Transverse colon (tissue), 4 donors: ENCODE data around the gene ARHGAP22. TPM values are rescaled to one million over a fixed set of nuclear protein-coding genes. Genes with fewer than 3 reads are reported as not detected.

Experiments used
- DNase-seq: peaks from one replicate; pipeline ENCODE4 v3.0.0-alpha.2; 2019
- H3K27ac ChIP-seq, 4 donors: fragments of 200-600 bp; sonication (generic); 2 replicates each; pipeline ENCODE4 v1.5.1; 2016 to 2018; ENCODE audit warnings: inconsistent platforms in 4 of 4
- H3K27me3 ChIP-seq: fragments of 200-600 bp; sonication (generic); 2 replicates; pipeline ENCODE4 v1.5.1; 2017; ENCODE audit warnings: inconsistent platforms
- H3K36me3 ChIP-seq, 4 donors: fragments of 200-600 bp; sonication (generic); 2 replicates each; pipeline ENCODE4 v1.5.1; 2017 to 2019; ENCODE audit warnings: inconsistent platforms in 4 of 4
- H3K4me1 ChIP-seq, 4 donors: fragments of 200-600 bp; sonication (generic); 2 replicates each; pipeline ENCODE4 v1.5.1; 2017 to 2020; ENCODE audit warnings: inconsistent platforms in 4 of 4
- H3K4me3 ChIP-seq, 4 donors: fragments of 200-600 bp; sonication (generic); 1 replicate in 1 of 4; 2 replicates in 3 of 4; pipeline versions ENCODE4 v1.5.1 to v1.6.1; 2017 to 2019; ENCODE audit warnings: inconsistent platforms in 4 of 4
- H3K9me3 ChIP-seq, 2 donors: fragments of 200-600 bp; sonication (generic); 2 replicates each; pipeline ENCODE4 v1.5.1; 2017 to 2019; ENCODE audit warnings: inconsistent platforms in 2 of 2
- EP300 ChIP-seq: sonication (generic); formaldehyde crosslinking; IDR thresholded peaks from one replicate; pipeline ENCODE4 v1.6.1; 2017; ENCODE audit warnings: antibody characterized with exemption, low read depth
- POLR2A ChIP-seq: fragments of 450-650 bp; IDR thresholded peaks from one replicate; pipeline ENCODE4 v1.6.1; 2016; ENCODE audit warnings: antibody characterized with exemption, mild to moderate bottlenecking, moderate library complexity
- POLR2AphosphoS5 ChIP-seq, 3 donors: sonication (generic); formaldehyde crosslinking; IDR thresholded peaks; one replicate each; pipeline ENCODE4 v1.6.1; 2016; ENCODE audit warnings: antibody characterized with exemption in 3 of 3
- WGBS, 2 donors: methylation state at CpG; one replicate each; pipeline ENCODE4 v1.1.5; 2018; ENCODE audit warnings: low coverage in 1 of 2; 5-methylcytosine and 5-hydroxymethylcytosine counted together
- in situ Hi-C, 4 donors: fragments of 200-750 bp; cut with MboI; loops; one replicate each; pipeline versions ENCODE4 v1.15.0 to v1.15.1; 2017; ENCODE audit warnings: low sequenced_read_pairs in 3 of 4, low pct_ligation_motif_present in 1 of 4, low pct_unique_long_range_greater_than_20kb in 1 of 4
- intact Hi-C: fragments of 100-400 bp; cut with DNase I; formaldehyde crosslinking; loops from one replicate; pipeline ENCODE4 v1.15.1; 2023; ENCODE audit warnings: low total_unique reads
- total RNA-seq, 4 donors: library from RNA; depleted of rRNA; stranded (reverse); fragments of >200 nt; gene quantifications; one replicate each; pipeline ENCODE4 v1.1.0, GENCODE V29; 2016
- TF ChIP-seq, protein P1 (sequence below), 5 experiments: fragments of 200-600 bp in 3 of 5; fragments of 450-650 bp in 2 of 5; sonication (generic) in 3 of 5; IDR thresholded peaks; 1 replicate in 2 of 5; 2 replicates in 3 of 5; pipeline ENCODE4 v1.5.1; 2016 to 2017; ENCODE audit warnings: antibody characterized with exemption in 5 of 5, inconsistent platforms in 3 of 5, mild to moderate bottlenecking in 2 of 5, moderate library complexity in 1 of 5

ARHGAP22 gene
- total RNA-seq, 4 donors from 2014 or later, result 1.4 to 3.4 (median 1.7) TPM; not detected in 1

- no peak for DNase-seq
- intact Hi-C loops, result no loop called here
- no peaks in the 10 kb centered on the region for H3K27me3 ChIP-seq
- no peaks in the 10 kb centered on the region for H3K4me1 ChIP-seq
- in situ Hi-C loops, result no loop called here
- no peak overlapping the region for H3K27ac ChIP-seq
- no peak for TF ChIP-seq POLR2A
- no peak for TF ChIP-seq EP300
- TF ChIP-seq, protein P1, sequence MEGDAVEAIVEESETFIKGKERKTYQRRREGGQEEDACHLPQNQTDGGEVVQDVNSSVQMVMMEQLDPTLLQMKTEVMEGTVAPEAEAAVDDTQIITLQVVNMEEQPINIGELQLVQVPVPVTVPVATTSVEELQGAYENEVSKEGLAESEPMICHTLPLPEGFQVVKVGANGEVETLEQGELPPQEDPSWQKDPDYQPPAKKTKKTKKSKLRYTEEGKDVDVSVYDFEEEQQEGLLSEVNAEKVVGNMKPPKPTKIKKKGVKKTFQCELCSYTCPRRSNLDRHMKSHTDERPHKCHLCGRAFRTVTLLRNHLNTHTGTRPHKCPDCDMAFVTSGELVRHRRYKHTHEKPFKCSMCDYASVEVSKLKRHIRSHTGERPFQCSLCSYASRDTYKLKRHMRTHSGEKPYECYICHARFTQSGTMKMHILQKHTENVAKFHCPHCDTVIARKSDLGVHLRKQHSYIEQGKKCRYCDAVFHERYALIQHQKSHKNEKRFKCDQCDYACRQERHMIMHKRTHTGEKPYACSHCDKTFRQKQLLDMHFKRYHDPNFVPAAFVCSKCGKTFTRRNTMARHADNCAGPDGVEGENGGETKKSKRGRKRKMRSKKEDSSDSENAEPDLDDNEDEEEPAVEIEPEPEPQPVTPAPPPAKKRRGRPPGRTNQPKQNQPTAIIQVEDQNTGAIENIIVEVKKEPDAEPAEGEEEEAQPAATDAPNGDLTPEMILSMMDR (IDR thresholded peaks at IDR 0.05), result peak in 1 of 5 experiments; percentile 25
- H3K36me3 ChIP-seq, result no peaks in the 10 kb centered on the region
- no peaks in the 10 kb centered on the region for H3K9me3 ChIP-seq
- 29 to 43% methylated on average over 1 to 2 of the region's 2 CpGs for WGBS, 2 donors
- no peak overlapping the region for H3K4me3 ChIP-seq
These were observed 9.9 kb upstream of the ARHGAP22 start for GRCh38 chr10:48614481-48615390.

DNA sequence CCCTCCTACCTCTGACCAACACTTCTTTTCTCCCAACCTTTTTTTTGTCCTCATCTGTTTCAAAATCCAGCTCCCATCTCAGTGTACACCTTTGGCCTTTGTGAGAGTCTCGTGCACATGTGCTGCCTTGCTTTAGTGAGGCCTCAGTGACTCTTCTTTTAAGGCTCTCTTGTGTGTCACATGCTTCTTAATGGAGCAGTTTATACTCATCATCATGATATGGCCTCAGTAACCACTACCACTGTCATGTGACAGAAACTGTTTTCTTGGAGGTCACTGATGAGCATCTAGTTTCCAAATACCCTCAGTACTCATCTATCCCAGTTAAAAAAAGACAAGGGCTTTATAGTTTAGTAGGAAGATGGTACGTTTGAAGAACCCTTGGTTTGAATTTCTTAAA lies 8.1 kb upstream of the ARHGAP22 start:
- no peaks in the 10 kb centered on the region for H3K36me3 ChIP-seq
- no peaks in the 10 kb centered on the region for H3K27me3 ChIP-seq
- no peak overlapping the region for H3K27ac ChIP-seq
- H3K4me3 ChIP-seq, result no peak overlapping the region
- H3K4me1 ChIP-seq, result no peaks in the 10 kb centered on the region
- 94 to 100% methylated on average over 2 of the region's 2 CpGs for WGBS, 2 donors
- in situ Hi-C loops, result no loop called here
- no peaks in the 10 kb centered on the region for H3K9me3 ChIP-seq
- TF ChIP-seq POLR2A (no peak), POLR2AphosphoS5 (IDR thresholded peaks at IDR 0.05) (no peak), EP300 (no peak)
- TF ChIP-seq, protein P1 (IDR thresholded peaks at IDR 0.05), result no peak
- intact Hi-C loops, result no loop called here
- DNase-seq, result no peak

DNA sequence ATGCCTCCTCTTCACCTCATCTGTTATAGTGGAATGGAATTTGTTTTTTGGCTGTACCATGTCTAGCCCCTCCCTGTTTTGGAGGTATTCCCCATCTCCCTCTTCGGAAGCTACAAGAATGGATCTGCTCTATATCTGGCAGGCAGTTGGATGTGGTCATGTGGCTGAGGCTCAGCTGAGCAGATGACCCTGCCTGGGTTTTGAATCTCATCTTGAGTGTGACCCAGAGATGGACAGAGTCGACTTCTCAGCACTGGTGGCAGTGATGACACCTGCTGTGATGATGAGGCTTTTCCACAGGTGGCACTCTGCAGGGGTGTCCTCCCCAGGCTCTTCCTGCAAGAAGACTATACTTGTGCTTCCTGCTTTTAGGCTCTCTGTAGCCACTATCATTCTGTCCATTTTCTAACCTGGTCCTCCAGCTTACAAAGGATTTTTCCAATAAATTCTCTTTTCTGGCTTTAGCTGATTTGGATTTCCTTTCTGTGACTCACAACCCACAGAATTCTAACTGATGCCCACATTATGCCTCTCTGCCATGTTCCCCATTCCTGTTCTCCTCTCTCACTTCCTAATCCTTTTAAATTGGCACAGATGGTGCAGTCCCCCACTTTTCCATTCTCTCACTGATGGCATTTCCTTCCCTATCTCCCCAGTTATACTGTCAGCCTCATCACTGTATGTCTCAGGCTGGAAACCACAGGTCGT lies 7.5 kb upstream of the ARHGAP22 start:
- intact Hi-C loops (no loop called here), in situ Hi-C loops (no loop called here)
- Histone ChIP-seq H3K27ac (no peak overlapping the region), H3K4me1 (peaks cover 0 to 3% (median 0%) of the 10 kb centered on the region in 4 donors), H3K27me3 (no peaks in the 10 kb centered on the region), H3K36me3 (no peaks in the 10 kb centered on the region), H3K9me3 (no peaks in the 10 kb centered on the region), H3K4me3 (no peak overlapping the region)
- no peak for DNase-seq
- TF ChIP-seq, protein P1 (IDR thresholded peaks at IDR 0.05), result no peak
- TF ChIP-seq EP300 (no peak), POLR2AphosphoS5 (IDR thresholded peaks at IDR 0.05) (no peak), POLR2A (no peak)
- WGBS, 2 donors, result 75 to 80% methylated on average over 2 to 3 of the region's 3 CpGs

- no peak overlapping the region for H3K27ac ChIP-seq
- no peak for TF ChIP-seq EP300
- TF ChIP-seq, protein P1 (IDR thresholded peaks at IDR 0.05), result no peak
- no peak for TF ChIP-seq POLR2AphosphoS5 (IDR thresholded peaks at IDR 0.05)
- no peak for TF ChIP-seq POLR2A
- no peaks in the 10 kb centered on the region for H3K36me3 ChIP-seq
- DNase-seq, result no peak
- H3K27me3 ChIP-seq, result no peaks in the 10 kb centered on the region
- intact Hi-C loops (no loop called here), in situ Hi-C loops (no loop called here)
- peaks cover 0 to 4% (median 0%) of the 10 kb centered on the region in 4 donors for H3K4me1 ChIP-seq
- no peaks in the 10 kb centered on the region for H3K9me3 ChIP-seq
- WGBS, 2 donors, result 69 to 100% methylated on average over 1 to 4 of the region's 4 CpGs
- H3K4me3 ChIP-seq, result no peak overlapping the region
These were observed 6.3 kb upstream of the ARHGAP22 start for GRCh38 chr10:48611133-48611532.
